ENCODE results near the gene CCDC92B.

DNA sequence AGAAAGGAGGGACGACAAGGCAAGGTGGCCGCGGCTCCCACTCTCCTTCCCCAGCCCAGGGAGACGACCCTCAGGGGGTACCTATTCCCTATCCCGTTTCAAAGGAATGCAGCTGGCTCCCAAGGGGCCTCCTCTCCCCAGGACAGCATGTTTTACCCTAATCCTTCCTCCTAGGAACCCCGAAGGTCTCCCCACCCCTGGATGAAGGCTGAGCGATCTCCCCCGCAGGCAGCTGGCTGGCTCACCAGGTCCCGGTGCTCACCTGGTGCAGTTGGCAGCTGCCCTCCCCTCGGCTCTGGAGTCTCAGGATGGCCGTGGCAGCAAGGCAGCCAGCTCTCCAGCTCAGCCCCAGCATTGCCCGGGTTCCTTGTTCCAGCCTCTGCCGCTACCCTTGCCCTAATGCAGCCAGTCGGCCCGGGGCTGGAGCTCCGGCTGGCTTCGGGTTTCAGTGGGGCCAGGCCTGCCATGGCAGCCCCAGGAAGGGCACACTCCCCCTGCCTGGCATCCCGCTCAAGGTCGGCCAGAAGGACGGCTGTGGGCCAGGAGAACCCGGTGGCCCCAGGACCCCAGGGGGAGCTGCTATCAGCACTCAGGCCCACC lies 42.4 kb downstream of the CCDC92B start:
- TF ChIP-seq RAD21 (IDR thresholded peaks at IDR 0.05; ENCODE audit: low read length) (no peak), TAF1 (IDR thresholded peaks at IDR 0.05; ENCODE audit: borderline replicate concordance, low read depth, low read length) (no peak)
- TF ChIP-seq, protein P1, sequence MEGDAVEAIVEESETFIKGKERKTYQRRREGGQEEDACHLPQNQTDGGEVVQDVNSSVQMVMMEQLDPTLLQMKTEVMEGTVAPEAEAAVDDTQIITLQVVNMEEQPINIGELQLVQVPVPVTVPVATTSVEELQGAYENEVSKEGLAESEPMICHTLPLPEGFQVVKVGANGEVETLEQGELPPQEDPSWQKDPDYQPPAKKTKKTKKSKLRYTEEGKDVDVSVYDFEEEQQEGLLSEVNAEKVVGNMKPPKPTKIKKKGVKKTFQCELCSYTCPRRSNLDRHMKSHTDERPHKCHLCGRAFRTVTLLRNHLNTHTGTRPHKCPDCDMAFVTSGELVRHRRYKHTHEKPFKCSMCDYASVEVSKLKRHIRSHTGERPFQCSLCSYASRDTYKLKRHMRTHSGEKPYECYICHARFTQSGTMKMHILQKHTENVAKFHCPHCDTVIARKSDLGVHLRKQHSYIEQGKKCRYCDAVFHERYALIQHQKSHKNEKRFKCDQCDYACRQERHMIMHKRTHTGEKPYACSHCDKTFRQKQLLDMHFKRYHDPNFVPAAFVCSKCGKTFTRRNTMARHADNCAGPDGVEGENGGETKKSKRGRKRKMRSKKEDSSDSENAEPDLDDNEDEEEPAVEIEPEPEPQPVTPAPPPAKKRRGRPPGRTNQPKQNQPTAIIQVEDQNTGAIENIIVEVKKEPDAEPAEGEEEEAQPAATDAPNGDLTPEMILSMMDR (IDR thresholded peaks at IDR 0.05): no peak

All from SK-N-SH (cell line).